Measurements from ENCODE around the gene PLXNA4.

Gene PLXNA4

GRCh38 chr7:132377703-132378584, 198.3 kb downstream of the PLXNA4 start:
- DNase-seq = no peak

DNA sequence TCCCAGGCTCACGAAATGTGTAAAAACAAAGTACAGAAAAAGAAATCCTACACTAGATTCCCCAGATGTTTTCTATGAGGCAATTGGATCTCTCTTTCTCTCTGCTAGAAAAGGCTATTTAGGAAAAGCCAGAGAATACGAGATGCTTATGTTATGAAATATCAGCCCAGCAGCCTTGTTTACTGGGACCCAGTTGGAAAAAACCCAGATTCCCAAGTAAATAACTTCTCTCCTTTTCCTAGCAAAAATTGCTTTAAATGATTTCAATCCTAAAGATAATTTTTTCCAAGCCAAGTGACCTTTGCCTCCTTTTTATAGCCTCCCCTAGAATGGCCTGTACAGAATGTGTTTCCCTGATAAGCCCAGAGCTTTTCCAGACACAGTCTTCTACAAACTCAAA, 199.3 kb downstream of the PLXNA4 start:
- no peak for DNase-seq

- no peak for DNase-seq
Observed at GRCh38 chr7:132376361-132377013, 199.8 kb downstream of the PLXNA4 start.

GRCh38 chr7:132373879-132374278, 202.4 kb downstream of the PLXNA4 start:
- DNase-seq = no peak

GRCh38 chr7:132373041-132373440, 203.2 kb downstream of the PLXNA4 start:
- DNase-seq = no peak

DNA sequence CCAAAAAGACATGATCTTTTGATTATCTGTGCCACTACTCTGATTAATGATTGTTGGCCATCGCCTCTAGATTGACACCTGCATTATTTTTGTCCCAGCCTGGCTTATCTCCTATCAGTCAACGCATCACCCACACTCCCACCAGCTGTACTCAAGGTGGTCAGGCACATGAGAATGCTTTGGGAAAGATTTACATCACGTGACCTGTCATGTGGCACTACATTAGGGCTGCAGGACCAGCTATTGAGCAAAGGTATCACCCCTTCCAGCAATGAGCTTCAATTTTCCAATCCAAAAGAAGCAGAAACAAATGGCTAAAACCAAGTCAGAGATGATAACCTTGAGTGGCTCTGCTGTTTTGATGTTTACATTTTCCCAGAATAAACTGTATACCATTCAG, 204.3 kb downstream of the PLXNA4 start:
- DNase-seq = no peak

DNA sequence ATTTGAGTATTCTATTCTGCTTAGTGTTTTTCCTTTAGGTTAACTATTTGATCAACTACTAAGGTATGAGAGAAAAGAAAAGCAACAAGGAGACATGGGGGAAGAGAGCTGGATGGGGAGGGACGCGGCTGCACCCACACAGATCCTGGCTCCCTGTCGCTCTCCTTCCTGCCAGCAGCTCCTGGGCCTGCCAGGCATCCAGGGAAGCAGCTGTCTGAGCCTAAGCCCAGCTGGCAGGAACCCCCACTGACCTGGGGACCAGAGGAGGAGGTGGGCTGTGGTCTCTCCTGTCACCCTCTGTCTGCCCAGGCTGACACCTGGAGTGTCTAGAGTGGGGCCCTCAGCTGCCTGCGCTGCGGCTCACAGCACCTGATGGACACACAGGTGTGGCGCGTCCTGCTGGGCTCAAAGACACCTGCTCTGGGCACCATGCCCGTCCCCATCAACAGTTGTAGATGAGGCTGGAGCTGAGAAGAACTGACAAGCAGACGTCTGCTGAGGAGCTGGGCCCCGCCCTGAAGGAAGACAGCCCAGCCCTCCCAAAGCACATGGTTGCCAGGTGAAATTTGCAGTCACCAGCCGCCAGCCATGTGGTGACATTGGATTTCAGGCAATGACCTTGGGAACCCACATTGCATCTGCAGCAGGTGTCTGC, 207.9 kb downstream of the PLXNA4 start:
- DNase-seq = no peak

GRCh38 chr7:132367795-132368194, 208.5 kb downstream of the PLXNA4 start:
- no peak for DNase-seq

GRCh38 chr7:132367004-132367403, 209.3 kb downstream of the PLXNA4 start:
- no peak for DNase-seq

- no peak for DNase-seq
Observed at GRCh38 chr7:132364226-132364625, 212.0 kb downstream of the PLXNA4 start.

DNA sequence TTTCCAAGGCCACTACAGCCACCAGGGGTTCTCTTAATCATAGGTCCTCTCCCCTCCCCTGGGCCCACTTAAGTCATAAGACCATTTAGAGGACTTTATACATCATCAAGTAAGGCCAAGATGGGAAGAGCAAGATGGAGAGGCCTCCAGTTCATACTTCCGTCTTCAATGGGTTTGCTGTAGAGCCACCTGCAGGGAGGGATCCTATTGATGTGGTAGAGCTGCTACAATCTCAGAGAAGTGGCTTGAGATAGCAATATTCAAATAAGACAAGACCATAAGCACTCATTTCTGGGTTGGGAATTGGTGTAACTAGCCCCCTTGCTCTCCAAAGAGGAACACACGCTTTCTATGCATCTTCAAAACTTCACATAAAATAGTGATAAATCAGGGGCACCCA, 214.2 kb downstream of the PLXNA4 start:
- no peak for DNase-seq

DNA sequence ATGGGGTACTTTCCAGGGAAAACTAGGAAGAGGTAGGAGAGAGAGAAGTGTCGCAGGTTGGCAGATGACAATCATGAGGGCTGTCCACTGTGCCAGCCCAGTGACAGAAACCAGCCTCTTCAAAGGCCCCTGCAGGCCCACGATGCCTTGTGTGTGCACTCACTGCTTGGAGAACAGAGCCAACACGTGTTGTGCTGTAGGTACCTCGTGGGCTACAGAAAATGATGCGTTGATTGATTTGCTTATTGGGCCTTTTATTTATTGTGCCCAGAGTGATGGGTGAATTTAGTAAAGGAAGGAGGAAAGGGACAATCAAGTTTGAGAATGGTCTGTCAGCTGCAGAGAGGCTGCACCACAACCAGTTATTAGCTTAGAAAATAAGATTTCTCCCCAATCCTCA, 215.1 kb downstream of the PLXNA4 start:
- DNase-seq = no peak

- no peak for DNase-seq
Observed at GRCh38 chr7:132359743-132360142, 216.5 kb downstream of the PLXNA4 start.

- DNase-seq = no peak
Observed at GRCh38 chr7:132355048-132355447, 221.2 kb downstream of the PLXNA4 start.

DNA sequence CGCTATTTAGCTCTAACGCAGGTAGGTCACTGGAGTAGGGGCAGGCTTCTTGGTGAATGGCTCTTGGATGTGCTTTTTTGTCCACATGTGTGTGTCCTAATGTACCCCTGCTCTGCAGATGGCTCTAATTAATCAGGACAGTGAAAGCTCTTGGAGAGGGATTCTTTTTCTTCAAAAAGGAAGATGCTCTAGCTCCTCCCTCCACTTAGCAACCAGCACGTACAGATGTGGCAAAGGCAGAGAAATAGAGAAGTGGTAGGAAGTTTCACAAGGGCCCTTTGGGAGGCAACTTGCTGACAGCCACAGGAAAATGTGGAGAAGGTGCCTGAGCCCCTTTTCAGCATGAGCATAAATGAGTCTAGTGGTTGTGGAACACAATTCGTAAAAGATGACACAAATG, 221.7 kb downstream of the PLXNA4 start:
- no peak for DNase-seq

DNA sequence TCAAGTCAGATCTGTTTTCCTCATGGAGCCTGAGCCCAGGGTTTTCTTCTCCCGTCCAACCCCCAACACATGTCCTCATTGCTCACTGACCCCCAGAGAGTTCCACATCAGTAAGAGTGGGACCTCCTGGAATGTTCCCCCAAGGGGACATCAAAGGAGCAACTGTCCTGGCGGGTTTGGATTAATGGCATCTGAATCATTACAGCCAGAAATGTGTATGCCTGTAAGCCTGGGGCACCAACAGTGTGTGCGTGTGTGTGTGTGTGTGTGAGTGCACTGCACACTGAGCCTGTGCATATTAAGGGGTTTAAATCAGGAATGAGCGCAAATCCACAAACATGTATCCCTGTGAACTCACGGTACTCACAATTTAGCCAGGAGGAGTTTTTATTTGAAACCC, 222.3 kb downstream of the PLXNA4 start:
- no peak for DNase-seq

- no peak for DNase-seq
Observed at GRCh38 chr7:132352800-132353199, 223.5 kb downstream of the PLXNA4 start.

DNA sequence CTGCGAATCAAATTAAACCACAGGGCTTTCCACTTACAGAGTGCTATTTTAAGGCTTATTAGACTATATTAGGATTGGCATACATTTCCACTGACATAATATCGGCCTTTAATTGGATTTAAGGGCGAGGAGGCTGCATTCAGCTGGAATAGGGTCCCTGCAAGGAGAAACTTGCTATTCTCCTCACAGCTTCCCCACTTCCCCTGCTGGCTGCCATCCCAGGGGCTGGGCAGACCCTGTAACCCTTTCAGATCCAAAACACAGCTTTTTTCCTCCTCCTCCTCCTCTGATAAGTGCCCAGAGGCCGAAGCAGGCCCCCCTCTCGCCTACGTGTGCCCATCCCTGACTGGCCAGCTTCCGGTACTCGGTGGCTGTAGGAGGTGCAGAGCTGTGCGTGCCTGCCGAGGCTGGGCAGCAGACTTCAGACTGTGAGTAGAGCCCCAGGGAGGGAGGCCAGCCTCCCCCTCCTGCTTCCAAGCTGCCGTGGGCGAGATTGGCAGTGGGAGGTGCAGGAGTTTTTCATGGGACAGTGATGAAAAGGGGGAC, 224.2 kb downstream of the PLXNA4 start:
- DNase-seq = no peak

DNA sequence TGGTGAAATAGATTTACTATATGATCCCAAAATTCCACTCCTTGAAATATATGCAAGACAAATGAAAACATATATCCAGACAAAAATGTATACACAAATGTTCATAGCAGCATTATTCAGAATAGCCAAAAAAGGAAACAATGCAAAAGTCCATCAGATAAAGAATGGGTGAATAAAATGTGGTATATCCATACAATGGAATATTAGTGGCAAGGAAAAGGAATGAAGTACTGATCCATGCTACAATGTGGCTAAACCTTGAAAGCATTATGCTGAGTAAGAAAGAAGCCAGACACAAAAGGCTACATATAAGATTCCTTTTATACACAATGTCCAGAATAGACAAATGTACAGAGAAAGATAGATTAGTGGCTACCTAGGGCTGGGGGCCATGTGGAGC, 225.5 kb downstream of the PLXNA4 start:
- no peak for DNase-seq

DNA sequence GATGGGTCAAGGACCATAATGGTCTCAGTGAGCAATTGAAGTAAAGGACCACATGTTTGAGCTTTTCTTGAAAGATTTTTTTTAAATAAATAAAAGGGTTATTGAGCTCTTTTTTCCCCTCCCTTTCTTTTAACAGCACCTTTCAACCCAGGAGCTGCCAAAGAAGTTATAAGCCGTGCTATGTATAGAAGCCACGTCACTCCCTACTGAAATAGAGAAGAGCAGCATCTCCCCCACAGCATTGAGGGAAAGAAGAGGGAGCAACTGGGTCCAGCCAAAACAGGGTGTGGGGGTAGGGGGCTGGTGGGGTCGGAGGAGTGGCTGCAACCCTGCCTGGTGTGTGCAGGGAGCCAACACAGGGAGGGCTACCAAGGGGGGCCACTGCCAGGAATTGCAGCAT, 227.2 kb downstream of the PLXNA4 start:
- DNase-seq = no peak

DNA sequence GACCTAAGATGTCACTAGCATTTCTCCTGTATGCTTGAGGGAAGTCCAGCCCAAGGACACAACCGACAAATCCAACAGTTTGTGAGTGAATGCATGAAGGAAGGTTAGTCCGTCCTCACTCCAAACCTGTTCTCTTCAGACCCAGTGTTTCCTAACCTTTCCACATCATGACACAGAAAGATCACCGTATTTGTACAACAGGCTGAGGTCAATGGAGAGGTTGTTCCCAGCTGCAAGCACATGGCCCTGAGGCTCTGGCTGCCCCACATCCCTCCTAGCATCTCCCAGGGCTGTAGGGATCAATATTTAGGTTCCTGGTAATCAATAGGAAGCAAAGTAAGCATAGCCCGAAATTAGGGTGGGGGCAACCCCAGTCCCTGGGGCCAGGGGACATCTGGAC, 227.9 kb downstream of the PLXNA4 start:
- no peak for DNase-seq

DNA sequence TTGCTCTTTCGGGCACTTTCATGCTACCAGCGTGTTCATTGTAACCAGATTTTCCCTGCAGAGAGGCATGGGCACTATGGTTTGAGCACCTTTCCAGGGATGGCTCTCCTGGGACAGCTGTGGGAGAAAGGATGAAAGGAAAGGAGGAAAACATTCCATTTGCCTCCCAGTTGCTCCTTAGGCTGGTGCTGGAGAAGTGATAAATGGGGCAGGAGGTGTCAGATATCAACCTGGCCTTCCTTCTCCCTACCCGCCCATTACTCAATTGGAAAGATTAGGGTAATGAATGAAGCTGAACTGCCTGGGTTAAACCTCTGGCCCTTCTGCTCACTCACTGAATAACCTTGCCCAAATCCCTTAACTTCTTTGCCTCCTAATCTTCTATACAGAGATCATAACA, 228.4 kb downstream of the PLXNA4 start:
- DNase-seq = no peak

DNA sequence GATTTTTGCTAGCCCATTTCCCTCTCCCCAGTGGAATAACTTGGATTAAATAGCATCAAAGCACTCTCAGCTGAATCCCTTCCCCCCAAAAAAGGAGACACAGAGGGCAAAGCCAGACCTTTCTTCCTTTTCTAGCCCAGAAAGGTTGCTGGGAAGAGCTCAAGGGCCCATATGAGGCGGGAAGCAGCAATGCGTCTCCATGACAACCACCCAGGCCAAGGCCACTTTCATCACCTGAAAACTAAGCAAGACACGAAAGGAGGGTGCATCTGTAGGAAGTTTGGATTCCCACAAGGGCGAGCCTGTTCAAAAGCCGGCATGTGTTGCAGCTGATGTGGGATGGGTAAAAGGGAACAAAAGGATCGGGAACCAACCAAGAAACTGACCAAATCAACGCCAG, 229.1 kb downstream of the PLXNA4 start:
- no peak for DNase-seq
